Measurements from ENCODE around the gene CDY1.
"Not testable (repeated sequence)": the region's sequence is repeated elsewhere in the genome, so short reads cannot be mapped to it uniquely, and the experiment has no call there.

Gene CDY1

GRCh38 chrY:25621817-25622216, at the start of gene CDY1:
Gene CDY1, plus strand, starts transcription at chrY:25622117. Its CDS starts 326 bp downstream, at chrY:25622443.
- DNase-seq (ENCODE audit: low spot score) = not testable (repeated sequence)

GRCh38 chrY:25593336-25593735, 28.6 kb upstream of the CDY1 start:
- not testable (repeated sequence) for DNase-seq (ENCODE audit: low spot score)

- not testable (repeated sequence) for DNase-seq (ENCODE audit: low spot score)
Observed at GRCh38 chrY:25620209-25620608, 1.7 kb upstream of the CDY1 start.

- DNase-seq (ENCODE audit: low spot score) = not testable (repeated sequence)
Observed at GRCh38 chrY:25626524-25626923, 4.6 kb downstream of the CDY1 start.

- not testable (repeated sequence) for DNase-seq (ENCODE audit: low spot score)
Observed at GRCh38 chrY:25630383-25631112, 8.6 kb downstream of the CDY1 start.

- not testable (repeated sequence) for DNase-seq (ENCODE audit: low spot score)
Observed at GRCh38 chrY:25639852-25640251, 17.9 kb downstream of the CDY1 start.

GRCh38 chrY:25643024-25643915, 21.4 kb downstream of the CDY1 start:
- DNase-seq (ENCODE audit: low spot score) = not testable (repeated sequence)

All from SW480 (cell line).